SK-N-MC (cell line): ENCODE data around the gene LAG3.

Experiments
- DNase-seq: peaks from one replicate; pipeline ENCODE4 v3.0.0-alpha.2; 2011; ENCODE audit warnings: low read depth, low spot score
- H3K27ac ChIP-seq: fragments of 200-600 bp; sonication (generic); 2 replicates; pipeline ENCODE4 v1.5.1; 2016; ENCODE audit warnings: mixed run types
- H3K36me3 ChIP-seq: fragments of 200-600 bp; sonication (generic); 2 replicates; pipeline ENCODE4 v1.6.1; 2017; ENCODE audit warnings: antibody characterized with exemption, low read length, mixed read lengths; ENCODE audit not compliant: insufficient read depth
- H3K4me3 ChIP-seq: fragments of 200-600 bp; sonication (generic); 2 replicates; pipeline ENCODE4 v1.5.1; 2016
- H3K9ac ChIP-seq: fragments of 200-600 bp; sonication (generic); 2 replicates; pipeline ENCODE4 v1.8.0; 2017; ENCODE audit warnings: mixed run types, mixed read lengths; ENCODE audit not compliant: insufficient read length
- H3K9me3 ChIP-seq: fragments of 200-600 bp; sonication (generic); 2 replicates; pipeline ENCODE4 v1.6.1; 2017; ENCODE audit warnings: low read depth, mild to moderate bottlenecking, antibody characterized with exemption, low read length, moderate library complexity, mixed read lengths
- EZH2 ChIP-seq: fragments of 200-600 bp; sonication (generic); IDR thresholded peaks from one replicate; pipeline ENCODE4 v1.6.1; 2017; ENCODE audit warnings: antibody characterized with exemption
- FOXP2 ChIP-seq: optimal IDR thresholded peaks from 2 replicates; pipeline ENCODE3; 2011; ENCODE audit warnings: mild to moderate bottlenecking, moderate library complexity; ENCODE audit not compliant: insufficient read depth; ENCODE audit errors: extremely low read length, control extremely low read depth
- POLR2AphosphoS5 ChIP-seq: IDR thresholded peaks from 2 replicates; pipeline ENCODE4 v1.6.1; 2012; ENCODE audit warnings: mild to moderate bottlenecking, low read depth, low read length, borderline replicate concordance

Gene LAG3

GRCh38 chr12:6759741-6760140, 12.6 kb upstream of the LAG3 start:
- no peak for DNase-seq
- Histone ChIP-seq H3K9ac (no peak overlapping the region), H3K4me3 (no peak overlapping the region), H3K27ac (no peak overlapping the region), H3K9me3 (no peaks in the 10 kb centered on the region), H3K36me3 (no peaks in the 10 kb centered on the region)
- no peak for TF ChIP-seq FOXP2

GRCh38 chr12:6763380-6763779, 8.9 kb upstream of the LAG3 start:
- Histone ChIP-seq H3K36me3 (no peaks in the 10 kb centered on the region), H3K9me3 (no peaks in the 10 kb centered on the region), H3K27ac (peak overlapping the region; percentile 87), H3K9ac (peak overlapping the region; percentile 37), H3K4me3 (peak overlapping the region; percentile 64)
- TF ChIP-seq EZH2 = no peak
- no peak for TF ChIP-seq FOXP2
- no peak for TF ChIP-seq POLR2AphosphoS5
- DNase-seq = no peak

- peak; percentile 98 for DNase-seq
- Histone ChIP-seq H3K9me3 (no peaks in the 10 kb centered on the region), H3K4me3 (peak overlapping the region; percentile 64), H3K9ac (peak overlapping the region; percentile 37), H3K36me3 (peaks cover under 1% of the 10 kb centered on the region; the same call in 1 of the 2 replicates), H3K27ac (peak overlapping the region; percentile 89)
- no peak for TF ChIP-seq FOXP2
- TF ChIP-seq POLR2AphosphoS5 = peak; percentile 40
- no peak for TF ChIP-seq EZH2
Measured at GRCh38 chr12:6764011-6764828, 8.1 kb upstream of the LAG3 start.

- peaks cover 8% of the 10 kb centered on the region; the same call in 1 of the 2 replicates for H3K36me3 ChIP-seq
- peak overlapping the region; percentile 26 for H3K9ac ChIP-seq
- H3K4me3 ChIP-seq = peak overlapping the region; percentile 87
- H3K27ac ChIP-seq = peak overlapping the region; percentile 89
- no peaks in the 10 kb centered on the region for H3K9me3 ChIP-seq
- no peak for DNase-seq
- TF ChIP-seq FOXP2 (no peak), EZH2 (no peak), POLR2AphosphoS5 (no peak)
Measured at GRCh38 chr12:6765048-6765633, 7.2 kb upstream of the LAG3 start.

- peak; percentile 51 for DNase-seq
- Histone ChIP-seq H3K9me3 (no peaks in the 10 kb centered on the region), H3K9ac (peak within 1 kb of the TSS; percentile 94), H3K4me3 (peak within 1 kb of the TSS; percentile 87), H3K27ac (peak within 1 kb of the TSS; percentile 89), H3K36me3 (peaks cover 14% of the 10 kb centered on the region; the same call in 1 of the 2 replicates)
- TF ChIP-seq FOXP2 (no peak), POLR2AphosphoS5 (peak; percentile 92)
Measured at GRCh38 chr12:6765634-6766581, 6.4 kb upstream of the LAG3 start, which contains the start of gene PTMS. Gene PTMS (plus strand): TSS chr12:6766363. CDS start chr12:6766706, 343 bp downstream.

- TF ChIP-seq FOXP2 (no peak), EZH2 (no peak), POLR2AphosphoS5 (peak; percentile 33; the same call in 1 of the 2 replicates)
- peaks cover 21% of the 10 kb centered on the region; the same call in 1 of the 2 replicates for H3K36me3 ChIP-seq
- H3K9me3 ChIP-seq = no peaks in the 10 kb centered on the region
- H3K4me3 ChIP-seq = peak overlapping the region; percentile 87
- H3K9ac ChIP-seq = peak overlapping the region; percentile 94
- no peak for DNase-seq
- 0 out of 2 replicates have a peak overlapping the region, but pooled peaks have one; percentile 14 for H3K27ac ChIP-seq
Measured at GRCh38 chr12:6766651-6767349, 5.5 kb upstream of the LAG3 start.
